H7 (cell line): ENCODE results near the gene SLC12A4. TPM values are rescaled to one million over a fixed set of nuclear protein-coding genes. Genes with fewer than 3 reads are reported as not detected.
A peak's percentile ranks its signal among the peaks of the same experiment; 100 is the strongest.
"Not testable (repeated sequence)": the region's sequence is repeated elsewhere in the genome, so short reads cannot be mapped to it uniquely, and the experiment has no call there.

Source experiments
- DNase-seq: peaks from one replicate; pipeline ENCODE4 v3.0.0; 2012
- H3K27me3 ChIP-seq: 2 replicates; pipeline ENCODE4 v1.6.0; 2011; ENCODE audit warnings: mild to moderate bottlenecking, low read length; ENCODE audit not compliant: control insufficient read depth, insufficient read depth
- H3K36me3 ChIP-seq: replicated peaks from 2 replicates; pipeline ENCODE4 v1.5.1; 2011; ENCODE audit warnings: low read length; ENCODE audit not compliant: control insufficient read depth, insufficient read depth
- H3K4me3 ChIP-seq: 2 replicates; pipeline ENCODE4 v1.5.1; 2011; ENCODE audit warnings: low read depth, mild to moderate bottlenecking, control low read depth, low read length, moderate library complexity; ENCODE audit not compliant: insufficient read depth
- total RNA-seq: library from RNA; depleted of rRNA; stranded (reverse); fragments of >200 nt; shearing (Covaris generic); gene quantifications from 2 replicates; pipeline ENCODE4 v1.2.3, GENCODE V29; 2014

SLC12A4 gene
- total RNA-seq, 1 experiment from 2014 or later, result 43.2 TPM

DNA sequence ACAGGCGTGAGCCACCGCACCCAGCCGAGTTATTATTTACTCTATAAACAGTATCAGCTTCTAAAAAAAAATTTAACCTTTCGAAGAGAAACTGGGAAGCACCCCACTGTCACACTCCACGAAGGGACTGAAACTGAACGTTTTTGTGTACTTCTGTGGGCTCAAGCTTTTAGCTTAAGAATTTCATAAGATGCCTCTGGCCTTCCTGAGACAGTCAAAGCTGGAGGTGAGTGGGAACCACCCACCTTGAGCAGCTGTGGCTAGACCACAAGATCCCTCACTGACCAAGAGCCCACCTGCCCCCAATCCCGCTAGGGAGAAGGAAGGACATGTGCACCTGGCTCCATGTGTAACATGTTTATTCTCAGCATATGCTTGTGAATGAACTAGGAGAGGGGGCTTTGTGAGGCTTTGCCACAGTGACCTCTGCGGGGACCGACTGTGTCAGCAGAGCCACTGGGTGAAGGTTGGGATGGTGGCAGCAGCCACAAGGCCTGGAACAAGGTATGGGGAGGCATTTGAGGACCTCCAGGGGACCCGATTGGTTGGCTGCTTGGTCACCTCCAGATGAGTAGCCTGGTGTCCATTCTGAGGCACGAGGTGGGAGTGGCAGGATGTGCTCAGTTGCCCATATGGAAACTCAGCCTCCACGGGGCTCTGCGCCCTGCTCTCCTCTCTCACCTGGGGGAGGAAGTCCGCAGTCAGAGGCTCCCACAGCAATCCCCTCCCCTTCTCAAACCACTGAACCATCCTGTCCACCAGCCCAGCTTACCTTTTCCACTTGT lies 7.1 kb upstream of the SLC12A4 start:
- peaks cover 1% of the 10 kb centered on the region; the same call in 1 of the 2 replicates for H3K27me3 ChIP-seq
- no peaks in the 10 kb centered on the region for H3K36me3 ChIP-seq
- DNase-seq, result no peak
- no peak overlapping the region for H3K4me3 ChIP-seq

- DNase-seq, H3K4me3 ChIP-seq, H3K27me3 ChIP-seq, H3K36me3 ChIP-seq: not testable (repeated sequence)
These were observed 3.8 kb upstream of the SLC12A4 start for GRCh38 chr16:67972285-67972684.

- no peak for DNase-seq
- H3K4me3 ChIP-seq, result no peak overlapping the region
- H3K36me3 ChIP-seq, result no peaks in the 10 kb centered on the region
- no peaks in the 10 kb centered on the region for H3K27me3 ChIP-seq
These were observed 2.7 kb upstream of the SLC12A4 start for GRCh38 chr16:67971111-67971510.

DNA sequence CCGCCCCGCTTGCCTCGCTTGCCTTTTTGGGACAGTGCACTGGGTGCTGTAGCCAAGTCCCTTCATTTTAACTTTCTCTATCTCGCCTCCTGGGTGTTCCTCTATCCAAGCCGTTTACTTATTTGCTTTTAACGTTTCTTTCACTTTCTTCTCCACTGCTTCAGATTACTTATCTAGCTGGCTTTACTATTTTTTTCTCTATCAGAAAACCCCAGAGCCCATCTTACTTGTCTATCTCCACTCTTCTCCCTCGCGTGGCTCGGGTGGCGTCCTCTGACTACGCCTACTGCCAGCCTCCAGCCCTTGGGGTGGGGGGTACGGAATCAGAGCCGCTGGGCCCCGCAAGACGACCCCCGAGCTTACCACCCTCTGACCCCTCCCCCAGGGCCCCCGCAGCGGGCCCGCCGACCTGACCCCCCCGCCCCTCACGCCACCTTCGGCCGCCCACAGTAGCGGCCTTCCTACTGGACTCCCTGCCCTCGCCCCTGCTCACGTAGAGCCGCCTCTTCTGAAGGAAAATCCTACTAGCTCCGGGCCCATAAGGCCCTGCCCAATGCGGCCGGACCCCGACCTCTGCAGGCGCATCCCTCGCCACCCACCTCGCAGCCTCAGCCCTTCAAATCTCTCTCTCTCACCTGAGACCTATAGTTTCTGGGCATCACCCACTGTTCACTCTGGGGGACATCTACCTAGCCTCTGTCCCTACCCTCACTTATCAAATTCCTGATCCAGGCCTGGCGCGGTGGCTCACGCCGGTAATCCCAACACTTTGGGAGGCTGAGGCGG lies 1.0 kb upstream of the SLC12A4 start:
- peak; percentile 91 for DNase-seq
- Histone ChIP-seq H3K36me3 (no peaks in the 10 kb centered on the region; the same call in 1 of the 2 replicates), H3K27me3 (no peaks in the 10 kb centered on the region), H3K4me3 (peak overlapping the region; percentile 64)

- Histone ChIP-seq H3K36me3 (peaks cover 4% of the 10 kb centered on the region), H3K27me3 (no peaks in the 10 kb centered on the region), H3K4me3 (peak overlapping the region; percentile 92)
- peak; percentile 89 for DNase-seq
These were observed 458 bp downstream of the SLC12A4 start for GRCh38 chr16:67967958-67968399.

DNA sequence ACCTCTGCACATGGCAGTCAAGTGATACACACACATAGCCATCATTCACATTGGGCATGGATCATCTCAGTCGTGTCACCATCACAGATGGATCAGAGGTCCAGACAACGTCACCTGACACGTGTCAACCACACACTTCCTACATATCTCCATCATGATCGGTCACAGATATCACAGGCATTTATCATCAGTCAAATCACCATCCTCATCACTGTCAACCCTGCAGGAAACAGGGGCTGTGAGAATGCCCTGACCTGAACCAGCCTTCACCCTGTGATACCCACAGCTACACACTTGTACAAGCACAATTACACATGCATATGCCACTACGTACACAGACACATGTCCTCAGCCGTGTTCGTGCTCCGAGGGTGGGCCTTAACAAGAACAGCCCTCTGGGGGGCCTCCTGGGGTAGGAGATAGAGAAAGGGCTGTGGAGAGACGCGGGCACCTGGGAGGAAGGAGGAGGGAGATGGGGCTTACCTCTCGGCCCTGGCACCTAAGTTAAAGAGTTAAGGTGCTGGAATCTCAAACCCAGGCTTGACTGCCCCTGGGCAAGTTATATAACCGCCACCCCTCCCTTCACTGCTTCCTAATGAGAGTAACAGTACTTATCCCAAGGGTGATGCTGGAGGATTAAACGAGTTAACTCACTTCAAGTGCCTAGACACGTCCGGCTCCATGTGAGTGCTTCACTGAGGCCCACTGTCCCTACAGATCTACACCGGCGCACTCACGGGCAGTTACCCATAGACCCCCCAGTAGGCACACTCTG lies 1.1 kb downstream of the SLC12A4 start:
- Histone ChIP-seq H3K36me3 (peaks cover 10% of the 10 kb centered on the region), H3K4me3 (peak overlapping the region; percentile 92), H3K27me3 (no peaks in the 10 kb centered on the region)
- DNase-seq, result no peak

DNA sequence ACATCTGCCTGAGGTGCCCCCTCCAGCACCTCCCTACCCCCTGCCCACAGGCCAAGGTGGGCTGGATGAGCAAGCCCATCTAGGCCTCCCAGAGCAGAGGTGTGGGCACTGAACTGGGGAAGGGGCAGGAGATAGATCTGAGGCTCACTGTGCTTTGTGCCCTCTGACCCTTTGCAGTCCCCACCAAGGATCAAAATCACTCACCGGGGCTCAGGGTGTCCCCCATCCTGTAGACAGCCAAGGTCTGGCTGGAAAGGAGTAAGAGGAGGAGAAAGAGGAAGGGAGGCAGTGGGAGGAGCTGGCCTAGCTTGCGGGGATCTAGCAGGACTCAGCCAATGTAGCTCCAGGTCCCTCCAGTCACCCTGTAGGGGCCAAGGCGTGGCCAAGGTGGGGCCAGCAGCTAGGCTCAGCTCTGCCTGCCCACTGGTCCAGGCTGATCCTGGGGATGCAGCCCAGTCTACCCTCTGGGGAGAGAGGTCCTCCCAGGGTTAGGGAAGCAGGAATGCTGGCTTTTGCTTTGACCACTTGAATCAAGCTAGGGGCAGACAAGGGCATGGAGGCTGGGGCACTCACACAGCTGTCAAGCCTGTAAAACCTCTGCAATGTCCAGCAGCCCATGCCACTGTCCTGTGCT lies 1.8 kb downstream of the SLC12A4 start:
- Histone ChIP-seq H3K4me3 (peak overlapping the region; percentile 8; the same call in 1 of the 2 replicates), H3K27me3 (no peaks in the 10 kb centered on the region), H3K36me3 (peaks cover 17% of the 10 kb centered on the region)
- DNase-seq, result peak; percentile 82

DNA sequence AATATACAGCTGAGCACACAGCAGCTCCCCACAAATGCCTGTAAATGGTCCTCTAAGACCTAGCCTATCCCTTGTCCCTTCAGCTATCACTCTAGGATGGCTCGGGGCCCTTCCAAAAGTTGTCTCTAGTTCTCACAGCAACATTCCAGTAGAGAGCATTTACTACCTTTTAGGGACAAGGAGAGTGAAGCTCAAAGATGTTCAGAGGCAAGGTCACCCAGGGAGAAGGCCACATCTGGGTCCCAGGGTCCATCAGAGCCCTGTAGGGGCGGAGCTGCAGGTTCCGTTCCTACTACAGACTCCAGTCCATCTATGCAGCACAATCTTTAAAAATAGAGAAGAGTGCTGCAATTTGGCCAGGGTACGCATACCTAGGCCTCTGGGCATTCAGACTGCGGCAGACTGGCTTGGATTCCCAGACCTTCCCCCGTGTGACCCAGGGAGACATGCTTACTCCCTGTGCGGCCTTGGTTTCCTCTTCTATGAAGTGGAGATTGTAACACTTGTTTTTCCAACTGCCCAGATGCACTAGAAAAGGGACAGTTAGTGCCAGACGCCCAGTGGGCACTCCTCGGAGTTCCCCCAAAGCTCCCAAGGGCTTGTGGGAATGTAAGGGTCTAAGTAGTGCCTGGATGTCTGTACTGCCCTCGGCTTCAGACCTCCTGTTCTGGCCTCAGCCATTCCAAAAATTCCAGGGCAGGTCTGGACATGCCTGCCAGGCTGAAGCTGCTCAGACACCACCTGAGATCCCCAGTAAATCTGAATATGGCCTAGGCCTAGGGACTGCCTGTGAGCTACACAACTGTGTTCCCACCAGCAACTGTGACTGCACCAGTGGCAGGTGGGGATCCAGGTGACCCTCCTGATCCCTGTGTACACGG lies 2.5 kb downstream of the SLC12A4 start:
- no peak overlapping the region for H3K4me3 ChIP-seq
- no peaks in the 10 kb centered on the region for H3K27me3 ChIP-seq
- DNase-seq, result no peak
- H3K36me3 ChIP-seq, result peaks cover 24% of the 10 kb centered on the region

- H3K36me3 ChIP-seq, result peaks cover 31% of the 10 kb centered on the region
- no peaks in the 10 kb centered on the region for H3K27me3 ChIP-seq
- DNase-seq, result no peak
- no peak overlapping the region for H3K4me3 ChIP-seq
These were observed 3.8 kb downstream of the SLC12A4 start for GRCh38 chr16:67964477-67965131.

DNA sequence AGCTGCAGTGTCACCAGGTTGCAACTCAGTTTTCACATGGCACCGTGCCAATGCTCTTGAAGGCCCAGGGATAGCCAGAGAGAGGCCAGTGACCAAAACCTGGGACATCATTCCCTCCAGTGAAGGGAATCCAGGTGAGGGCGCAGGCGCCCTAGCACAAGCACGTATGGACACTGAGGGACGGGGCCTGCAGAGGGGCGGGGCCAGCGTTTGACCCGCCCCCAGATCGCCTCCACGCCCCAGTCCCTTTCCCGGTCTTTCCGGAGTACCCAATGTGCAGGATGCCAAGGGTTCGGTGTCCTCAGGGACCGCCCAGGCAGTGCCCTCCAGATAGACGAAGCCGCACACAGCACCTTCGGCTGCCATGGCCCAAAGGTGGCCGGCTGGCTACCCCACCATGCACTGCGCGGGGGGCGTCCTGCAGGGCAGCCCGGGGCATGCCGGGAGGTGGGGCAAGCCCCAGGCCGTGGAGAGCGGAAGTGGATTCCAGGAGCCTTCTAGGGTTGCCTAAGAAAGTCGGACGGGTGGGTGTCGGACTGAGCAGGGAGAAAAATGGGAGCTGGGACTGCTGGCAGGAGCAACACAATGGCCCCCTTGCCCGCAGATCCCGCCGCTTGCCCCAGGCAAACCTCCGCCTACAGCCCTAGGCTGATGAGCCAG lies 4.6 kb downstream of the SLC12A4 start:
- H3K36me3 ChIP-seq, result peaks cover 36% of the 10 kb centered on the region
- no peaks in the 10 kb centered on the region for H3K27me3 ChIP-seq
- peak overlapping the region; percentile 42 for H3K4me3 ChIP-seq
- peak; percentile 96 for DNase-seq

- Histone ChIP-seq H3K4me3 (no peak overlapping the region), H3K27me3 (no peaks in the 10 kb centered on the region), H3K36me3 (peaks cover 41% of the 10 kb centered on the region)
- DNase-seq, result no peak
These were observed 5.2 kb downstream of the SLC12A4 start for GRCh38 chr16:67963292-67963661.

DNA sequence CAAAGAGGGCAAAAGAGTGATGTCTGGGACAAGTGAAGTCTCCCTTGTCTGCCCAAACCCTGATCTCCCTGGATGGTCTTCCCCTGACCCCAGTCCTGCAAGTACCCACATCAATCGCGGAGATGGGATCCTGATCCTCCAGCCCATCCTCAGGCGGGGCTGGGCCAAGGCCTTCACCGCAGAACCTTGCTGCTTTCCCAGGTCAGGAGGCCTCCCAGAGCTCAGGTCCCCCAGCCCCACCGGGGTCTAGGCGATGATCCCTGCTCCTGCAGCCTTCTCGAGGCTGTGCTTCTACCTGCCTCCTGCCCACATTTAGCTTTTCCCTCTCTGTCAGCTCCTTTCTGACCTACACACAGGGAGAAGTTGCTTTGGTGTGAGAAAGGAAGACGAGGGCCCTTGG lies 6.3 kb downstream of the SLC12A4 start:
- no peak for DNase-seq
- H3K27me3 ChIP-seq, result no peaks in the 10 kb centered on the region
- H3K4me3 ChIP-seq, result no peak overlapping the region
- peaks cover 44% of the 10 kb centered on the region for H3K36me3 ChIP-seq

DNA sequence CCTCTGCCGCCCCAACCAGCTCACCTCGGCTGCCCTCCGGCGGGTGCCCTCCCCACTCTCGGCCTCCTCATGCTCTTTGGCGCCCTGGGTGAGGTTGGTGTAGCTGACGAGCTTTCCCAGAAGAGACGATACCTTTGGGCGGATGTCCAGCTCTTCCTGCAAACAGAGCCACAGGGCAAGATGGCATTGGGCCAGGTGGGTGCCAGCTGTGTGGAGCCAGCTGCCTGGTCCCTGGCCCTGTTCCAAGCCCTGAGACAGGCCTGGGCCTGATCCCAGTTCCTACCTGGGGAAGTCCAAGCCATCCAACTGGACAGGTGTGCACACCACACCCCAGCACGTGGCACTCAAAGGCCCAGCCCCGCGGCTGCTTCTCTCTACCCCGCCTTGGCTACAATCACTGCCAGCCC lies 6.9 kb downstream of the SLC12A4 start:
- Histone ChIP-seq H3K27me3 (no peaks in the 10 kb centered on the region), H3K36me3 (peaks cover 44% of the 10 kb centered on the region), H3K4me3 (no peak overlapping the region)
- DNase-seq, result no peak
